ENCODE data around the gene ARHGDIA. TPM values are rescaled to one million over a fixed set of nuclear protein-coding genes. Genes with fewer than 3 reads are reported as not detected.

ARHGDIA gene
- total RNA-seq, 4 donors from 2014 or later, result 31.2 to 350 (median 55.1) TPM

- H3K27ac ChIP-seq, result no peak overlapping the region
- intact Hi-C loops (cut with DNase I; ENCODE audit: low total_unique reads), result no loop called here
- H3K36me3 ChIP-seq, result no peaks in the 10 kb centered on the region
- DNase-seq, result no peak
- H3K4me3 ChIP-seq, result no peak overlapping the region
- H3K27me3 ChIP-seq, result no peaks in the 10 kb centered on the region
- H3K4me1 ChIP-seq, result peaks cover 0 to 16% of the 10 kb centered on the region in 2 donors
- TF ChIP-seq POLR2A (IDR thresholded peaks at IDR 0.05) (no peak), CTCF (IDR thresholded peaks at IDR 0.05) (no peak)
- no peaks in the 10 kb centered on the region for H3K9me3 ChIP-seq
Observed at GRCh38 chr17:81898885-81899284, 27.7 kb upstream of the ARHGDIA start.

- no peaks in the 10 kb centered on the region for H3K9me3 ChIP-seq
- DNase-seq, result no peak
- H3K27me3 ChIP-seq, result no peaks in the 10 kb centered on the region
- intact Hi-C loops (cut with DNase I; ENCODE audit: low total_unique reads), result no loop called here
- H3K4me3 ChIP-seq, result no peak overlapping the region
- peaks cover 0 to 16% of the 10 kb centered on the region in 2 donors for H3K4me1 ChIP-seq
- TF ChIP-seq POLR2A (IDR thresholded peaks at IDR 0.05), result no peak
- no peak for TF ChIP-seq CTCF (IDR thresholded peaks at IDR 0.05)
- H3K36me3 ChIP-seq, result no peaks in the 10 kb centered on the region
- no peak overlapping the region for H3K27ac ChIP-seq
Observed at GRCh38 chr17:81898029-81898866, 27.1 kb upstream of the ARHGDIA start.

- intact Hi-C loops (cut with DNase I; ENCODE audit: low total_unique reads), result no loop called here
- Histone ChIP-seq H3K27me3 (no peaks in the 10 kb centered on the region), H3K9me3 (no peaks in the 10 kb centered on the region), H3K27ac (no peak overlapping the region), H3K36me3 (no peaks in the 10 kb centered on the region), H3K4me3 (no peak overlapping the region), H3K4me1 (peaks cover 2 to 6% of the 10 kb centered on the region in 2 donors)
- TF ChIP-seq POLR2A (IDR thresholded peaks at IDR 0.05) (no peak), CTCF (IDR thresholded peaks at IDR 0.05) (no peak)
- no peak for DNase-seq
Observed at GRCh38 chr17:81895400-81895799, 24.3 kb upstream of the ARHGDIA start.

GRCh38 chr17:81891303-81891552 is 20.1 kb upstream of the ARHGDIA start:
- Histone ChIP-seq H3K4me1 (peaks cover 6 to 11% of the 10 kb centered on the region in 2 donors), H3K4me3 (peak overlapping the region; percentile 86 to 94), H3K27me3 (no peaks in the 10 kb centered on the region), H3K36me3 (no peaks in the 10 kb centered on the region), H3K9me3 (no peaks in the 10 kb centered on the region), H3K27ac (peak overlapping the region; percentile 83 to 89)
- TF ChIP-seq POLR2A (IDR thresholded peaks at IDR 0.05) (no peak), CTCF (IDR thresholded peaks at IDR 0.05) (no peak)
- no peak for DNase-seq
- intact Hi-C loops (cut with DNase I; ENCODE audit: low total_unique reads), result no loop called here

GRCh38 chr17:81890447-81891302 is 19.5 kb upstream of the ARHGDIA start:
- intact Hi-C loops (cut with DNase I; ENCODE audit: low total_unique reads), result no loop called here
- Histone ChIP-seq H3K27me3 (no peaks in the 10 kb centered on the region), H3K9me3 (no peaks in the 10 kb centered on the region), H3K4me3 (peak overlapping the region; percentile 86 to 94), H3K36me3 (no peaks in the 10 kb centered on the region), H3K4me1 (peaks cover 6 to 11% of the 10 kb centered on the region in 2 donors), H3K27ac (peak overlapping the region; percentile 83 to 89)
- TF ChIP-seq POLR2A (IDR thresholded peaks at IDR 0.05), result no peak
- DNase-seq, result no peak
